Cardiac fibroblast (primary cell): ENCODE results near the gene IARS1.

Source experiments
- DNase-seq, 2 donors: peaks; one replicate each; pipeline versions ENCODE4 v3.0.0 to v3.0.0-alpha.2; 2010; ENCODE audit warnings: low read depth in 2 of 2
- H3K4me3 ChIP-seq, 2 donors: replicated peaks in 1 of 2; 1 replicate in 1 of 2; 2 replicates in 1 of 2; pipeline ENCODE4 v1.5.1; 2011; ENCODE audit warnings: low read depth in 2 of 2, low read length in 2 of 2, mild to moderate bottlenecking in 2 of 2, moderate library complexity in 1 of 2
- CTCF ChIP-seq: IDR thresholded peaks from one replicate; pipeline ENCODE4 v1.5.1; 2011; ENCODE audit warnings: low read depth, mild to moderate bottlenecking, low read length, inconsistent platforms

IARS1 gene

GRCh38 chr9:92292338-92293074 lies 991 bp downstream of the IARS1 start:
- H3K4me3 ChIP-seq: peak overlapping the region; percentile 75 to 81
- peak in 1 of 2 donors; percentile 56 for DNase-seq
- no peak for TF ChIP-seq CTCF

- H3K4me3 ChIP-seq: peak overlapping the region in 1 of 2 donors; percentile 13
- no peak for DNase-seq
- no peak for TF ChIP-seq CTCF
These were observed 1.9 kb downstream of the IARS1 start for GRCh38 chr9:92291577-92291976.

- H3K4me3 ChIP-seq: no peak overlapping the region
- no peak for TF ChIP-seq CTCF
- no peak for DNase-seq
These were observed 2.6 kb downstream of the IARS1 start for GRCh38 chr9:92290785-92291429.

- no peak for TF ChIP-seq CTCF
- H3K4me3 ChIP-seq: no peak overlapping the region
- DNase-seq: peak; percentile 41 to 72
These were observed 3.6 kb downstream of the IARS1 start for GRCh38 chr9:92289708-92290390.

- no peak overlapping the region for H3K4me3 ChIP-seq
- no peak for TF ChIP-seq CTCF
- no peak for DNase-seq
These were observed 14.2 kb downstream of the IARS1 start for GRCh38 chr9:92279302-92279701.

GRCh38 chr9:92278110-92278509 lies 15.4 kb downstream of the IARS1 start:
- no peak overlapping the region for H3K4me3 ChIP-seq
- DNase-seq: peak in 1 of 2 donors; percentile 65

More at GRCh38 chr9:92278110-92278509, 15.4 kb downstream of the IARS1 start:
- no peak for TF ChIP-seq CTCF
